ENCODE data around the gene PTPRN2.

Gene PTPRN2

DNA sequence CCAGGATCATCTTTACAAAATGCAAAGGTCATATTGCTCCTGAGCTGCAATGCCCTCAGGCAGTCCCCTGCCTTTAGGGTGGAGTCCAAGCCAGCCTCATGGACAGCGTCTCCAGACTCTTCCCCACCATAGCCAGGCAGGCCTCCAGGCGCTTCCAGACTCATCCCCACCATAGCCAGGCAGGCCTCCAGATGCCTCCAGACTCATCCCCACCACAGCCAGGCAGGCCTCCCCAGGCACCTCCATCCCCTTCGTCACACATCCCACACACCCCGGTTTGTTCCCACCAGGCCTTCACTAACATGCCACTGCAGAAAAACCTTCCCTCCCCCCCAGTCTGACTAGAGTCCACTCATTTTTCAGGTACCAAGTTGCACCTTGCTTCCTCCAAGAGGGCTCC lies 70.1 kb downstream of the PTPRN2 start:
- Histone ChIP-seq H3K4me1 (ENCODE audit: control insufficient read depth, low read depth, low read length) (no peaks in the 10 kb centered on the region), H3K27me3 (ENCODE audit: insufficient read depth, low read length, poor library complexity) (no peaks in the 10 kb centered on the region), H4K5ac (ENCODE audit: low read length) (no peak overlapping the region), H3K9ac (ENCODE audit: low read length) (no peak overlapping the region), H3K56ac (ENCODE audit: low read length) (no peak overlapping the region), H3K79me2 (ENCODE audit: control insufficient read depth, insufficient read depth, low read length) (no peaks in the 10 kb centered on the region), H3K27ac (ENCODE audit: low read depth, low read length) (no peak overlapping the region), H3K4ac (ENCODE audit: low read depth, low read length) (no peak overlapping the region), H3K36me3 (ENCODE audit: control insufficient read depth, insufficient read depth, low read length) (no peaks in the 10 kb centered on the region), H2AK5ac (ENCODE audit: low read length) (no peak overlapping the region), H3K23ac (ENCODE audit: low read length) (no peak overlapping the region), H3K4me3 (ENCODE audit: low read length) (no peak overlapping the region), H2BK5ac (ENCODE audit: low read length) (no peak overlapping the region), H4K8ac (ENCODE audit: low read depth, low read length) (no peak overlapping the region), H2BK15ac (replicated peaks; ENCODE audit: low read depth) (no peak overlapping the region), H3K79me1 (ENCODE audit: low read length) (no peaks in the 10 kb centered on the region), H3K18ac (ENCODE audit: low read length) (no peak overlapping the region), H3K4me2 (ENCODE audit: low read length) (no peak overlapping the region), H2BK120ac (ENCODE audit: low read depth, low read length) (no peak overlapping the region)
- no CpG with 5 or more reads among the region's 4 CpGs for WGBS (ENCODE audit: extremely low coverage, insufficient coverage, low lambda C conversion rate)
- no peak for DNase-seq

DNA sequence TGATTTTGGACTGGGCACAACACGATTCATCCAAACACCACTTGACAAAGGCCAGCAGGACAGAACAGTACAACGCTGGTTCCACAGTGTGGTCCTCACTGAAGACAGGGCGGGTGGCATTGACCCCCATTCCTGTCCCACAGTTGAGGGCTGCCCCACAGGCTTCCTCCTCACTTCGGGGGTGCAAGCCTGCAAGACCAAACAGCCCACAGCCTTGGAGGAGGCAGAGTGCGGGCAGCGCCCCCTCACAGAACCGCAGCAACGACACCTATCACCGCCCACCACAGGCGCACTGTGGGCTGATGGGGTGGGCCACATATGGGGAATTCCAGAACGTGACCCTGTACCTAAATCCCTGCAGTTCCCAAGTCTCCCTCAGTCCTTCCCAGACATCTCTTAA lies 70.6 kb downstream of the PTPRN2 start:
- Histone ChIP-seq H2AK5ac (ENCODE audit: low read length) (no peak overlapping the region), H2BK5ac (ENCODE audit: low read length) (no peak overlapping the region), H3K56ac (ENCODE audit: low read length) (no peak overlapping the region), H3K27ac (ENCODE audit: low read depth, low read length) (no peak overlapping the region), H3K27me3 (ENCODE audit: insufficient read depth, low read length, poor library complexity) (no peaks in the 10 kb centered on the region), H3K9ac (ENCODE audit: low read length) (no peak overlapping the region), H2BK120ac (ENCODE audit: low read depth, low read length) (no peak overlapping the region), H4K5ac (ENCODE audit: low read length) (no peak overlapping the region), H3K23ac (ENCODE audit: low read length) (no peak overlapping the region), H4K8ac (ENCODE audit: low read depth, low read length) (no peak overlapping the region), H3K4ac (ENCODE audit: low read depth, low read length) (no peak overlapping the region), H3K79me2 (ENCODE audit: control insufficient read depth, insufficient read depth, low read length) (no peaks in the 10 kb centered on the region), H3K79me1 (ENCODE audit: low read length) (no peaks in the 10 kb centered on the region), H3K36me3 (ENCODE audit: control insufficient read depth, insufficient read depth, low read length) (no peaks in the 10 kb centered on the region), H3K4me2 (ENCODE audit: low read length) (no peak overlapping the region), H3K18ac (ENCODE audit: low read length) (no peak overlapping the region), H3K4me3 (ENCODE audit: low read length) (no peak overlapping the region), H3K4me1 (ENCODE audit: control insufficient read depth, low read depth, low read length) (no peaks in the 10 kb centered on the region), H2BK15ac (replicated peaks; ENCODE audit: low read depth) (no peak overlapping the region)
- no CpG with 5 or more reads among the region's 11 CpGs for WGBS (ENCODE audit: extremely low coverage, insufficient coverage, low lambda C conversion rate)
- DNase-seq: no peak

DNA sequence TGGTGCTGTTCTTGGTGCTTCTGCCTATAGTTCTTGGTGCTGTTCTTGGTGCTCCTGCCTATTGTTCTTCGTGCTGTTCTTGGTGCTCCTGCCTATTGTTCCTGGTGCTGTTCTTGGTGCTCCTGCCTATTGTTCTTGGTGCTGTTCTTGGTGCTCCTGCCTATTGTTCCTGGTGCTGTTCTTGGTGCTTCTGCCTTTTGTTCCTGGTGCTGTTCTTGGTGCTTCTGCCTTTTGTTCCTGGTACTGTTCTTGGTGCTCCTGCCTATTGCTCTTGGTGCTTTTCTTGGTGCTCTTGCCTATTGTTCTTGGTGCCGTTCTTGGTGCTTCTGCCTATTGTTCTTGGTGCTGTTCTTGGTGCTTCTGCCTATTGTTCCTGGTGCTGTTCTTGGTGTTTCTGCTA lies 71.1 kb downstream of the PTPRN2 start:
- no peak for DNase-seq
- Histone ChIP-seq H2BK15ac (replicated peaks; ENCODE audit: low read depth) (no peak overlapping the region), H3K4ac (ENCODE audit: low read depth, low read length) (no peak overlapping the region), H3K23ac (ENCODE audit: low read length) (no peak overlapping the region), H3K4me1 (ENCODE audit: control insufficient read depth, low read depth, low read length) (no peaks in the 10 kb centered on the region), H3K36me3 (ENCODE audit: control insufficient read depth, insufficient read depth, low read length) (no peaks in the 10 kb centered on the region), H2BK120ac (ENCODE audit: low read depth, low read length) (no peak overlapping the region), H3K4me2 (ENCODE audit: low read length) (no peak overlapping the region), H4K8ac (ENCODE audit: low read depth, low read length) (no peak overlapping the region), H2BK5ac (ENCODE audit: low read length) (no peak overlapping the region), H3K79me1 (ENCODE audit: low read length) (no peaks in the 10 kb centered on the region), H3K9ac (ENCODE audit: low read length) (no peak overlapping the region), H3K27ac (ENCODE audit: low read depth, low read length) (no peak overlapping the region), H3K79me2 (ENCODE audit: control insufficient read depth, insufficient read depth, low read length) (no peaks in the 10 kb centered on the region), H3K4me3 (ENCODE audit: low read length) (no peak overlapping the region), H2AK5ac (ENCODE audit: low read length) (no peak overlapping the region), H4K5ac (ENCODE audit: low read length) (no peak overlapping the region), H3K56ac (ENCODE audit: low read length) (no peak overlapping the region), H3K18ac (ENCODE audit: low read length) (no peak overlapping the region), H3K27me3 (ENCODE audit: insufficient read depth, low read length, poor library complexity) (no peaks in the 10 kb centered on the region)
- no CpG with 5 or more reads among the region's 2 CpGs for WGBS (ENCODE audit: extremely low coverage, insufficient coverage, low lambda C conversion rate)

DNA sequence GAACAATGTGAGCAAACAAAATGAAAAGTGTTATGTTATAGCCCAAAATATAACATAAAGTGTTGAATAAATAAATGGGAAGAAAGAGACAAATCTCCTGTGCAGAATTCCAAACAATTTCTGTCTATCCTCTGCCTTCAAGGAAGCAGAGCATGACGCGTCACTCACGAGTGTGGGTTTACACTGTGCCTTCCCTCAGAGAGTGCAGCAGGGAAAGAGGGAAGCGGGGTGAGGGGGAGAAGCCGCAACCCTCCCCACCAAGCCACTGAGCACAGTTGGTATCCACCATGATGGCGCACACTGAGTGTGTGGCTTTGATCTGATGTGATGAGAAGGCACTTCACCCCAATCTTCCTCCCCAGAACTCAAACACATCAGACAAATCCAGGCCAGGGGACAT lies 74.8 kb downstream of the PTPRN2 start:
- Histone ChIP-seq H3K4me3 (ENCODE audit: low read length) (no peak overlapping the region), H3K79me2 (ENCODE audit: control insufficient read depth, insufficient read depth, low read length) (no peaks in the 10 kb centered on the region)
- WGBS (ENCODE audit: extremely low coverage, insufficient coverage, low lambda C conversion rate): no CpG with 5 or more reads among the region's 6 CpGs

DNA sequence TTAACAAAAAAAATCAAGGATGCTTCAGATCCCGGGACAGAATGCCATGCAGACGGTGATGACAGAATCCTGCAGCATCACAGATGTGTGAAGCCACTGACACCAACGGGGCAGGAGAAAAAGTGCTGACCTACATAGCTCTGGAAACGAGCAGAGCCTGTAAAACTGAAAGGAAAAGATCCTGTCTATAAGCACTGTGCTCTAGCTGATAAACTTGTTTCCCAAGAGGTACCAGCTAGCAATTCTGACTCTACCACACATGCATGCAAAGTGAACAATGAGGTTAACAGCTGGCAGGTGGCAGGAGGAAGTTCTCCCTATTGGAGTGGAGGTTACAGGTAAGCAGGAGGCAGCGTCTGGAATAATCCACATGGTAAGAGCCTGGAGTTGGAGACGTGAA lies 75.6 kb downstream of the PTPRN2 start:
- H3K36me3 ChIP-seq (ENCODE audit: control insufficient read depth, insufficient read depth, low read length): no peaks in the 10 kb centered on the region
- H3K9ac ChIP-seq (ENCODE audit: low read length): no peak overlapping the region
- H2BK120ac ChIP-seq (ENCODE audit: low read depth, low read length): no peak overlapping the region
- no peaks in the 10 kb centered on the region for H3K79me1 ChIP-seq (ENCODE audit: low read length)
- no CpG with 5 or more reads among the region's 6 CpGs for WGBS (ENCODE audit: extremely low coverage, insufficient coverage, low lambda C conversion rate)
- no peak overlapping the region for H4K8ac ChIP-seq (ENCODE audit: low read depth, low read length)
- H2AK5ac ChIP-seq (ENCODE audit: low read length): no peak overlapping the region
- no peak overlapping the region for H2BK15ac ChIP-seq (replicated peaks; ENCODE audit: low read depth)
- no peak overlapping the region for H3K23ac ChIP-seq (ENCODE audit: low read length)
- H3K4ac ChIP-seq (ENCODE audit: low read depth, low read length): no peak overlapping the region
- H3K27me3 ChIP-seq (ENCODE audit: insufficient read depth, low read length, poor library complexity): no peaks in the 10 kb centered on the region
- no peak for DNase-seq
- no peak overlapping the region for H3K56ac ChIP-seq (ENCODE audit: low read length)
- H3K4me3 ChIP-seq (ENCODE audit: low read length): no peak overlapping the region
- no peaks in the 10 kb centered on the region for H3K79me2 ChIP-seq (ENCODE audit: control insufficient read depth, insufficient read depth, low read length)
- H3K27ac ChIP-seq (ENCODE audit: low read depth, low read length): no peak overlapping the region
- H3K4me1 ChIP-seq (ENCODE audit: control insufficient read depth, low read depth, low read length): no peaks in the 10 kb centered on the region
- H3K18ac ChIP-seq (ENCODE audit: low read length): no peak overlapping the region
- no peak overlapping the region for H4K5ac ChIP-seq (ENCODE audit: low read length)
- no peak overlapping the region for H2BK5ac ChIP-seq (ENCODE audit: low read length)
- no peak overlapping the region for H3K4me2 ChIP-seq (ENCODE audit: low read length)

More for the DNA sequence above, 74.8 kb downstream of the PTPRN2 start:
- Histone ChIP-seq H3K23ac (ENCODE audit: low read length) (no peak overlapping the region), H2BK15ac (replicated peaks; ENCODE audit: low read depth) (no peak overlapping the region), H3K27me3 (ENCODE audit: insufficient read depth, low read length, poor library complexity) (no peaks in the 10 kb centered on the region), H3K4ac (ENCODE audit: low read depth, low read length) (no peak overlapping the region), H3K4me2 (ENCODE audit: low read length) (no peak overlapping the region), H3K56ac (ENCODE audit: low read length) (no peak overlapping the region), H3K27ac (ENCODE audit: low read depth, low read length) (no peak overlapping the region), H2BK5ac (ENCODE audit: low read length) (no peak overlapping the region), H2AK5ac (ENCODE audit: low read length) (no peak overlapping the region), H3K4me1 (ENCODE audit: control insufficient read depth, low read depth, low read length) (no peaks in the 10 kb centered on the region), H3K9ac (ENCODE audit: low read length) (no peak overlapping the region), H4K5ac (ENCODE audit: low read length) (no peak overlapping the region), H3K18ac (ENCODE audit: low read length) (no peak overlapping the region), H4K8ac (ENCODE audit: low read depth, low read length) (no peak overlapping the region), H2BK120ac (ENCODE audit: low read depth, low read length) (no peak overlapping the region), H3K79me1 (ENCODE audit: low read length) (no peaks in the 10 kb centered on the region), H3K36me3 (ENCODE audit: control insufficient read depth, insufficient read depth, low read length) (no peaks in the 10 kb centered on the region)
- no peak for DNase-seq

DNA sequence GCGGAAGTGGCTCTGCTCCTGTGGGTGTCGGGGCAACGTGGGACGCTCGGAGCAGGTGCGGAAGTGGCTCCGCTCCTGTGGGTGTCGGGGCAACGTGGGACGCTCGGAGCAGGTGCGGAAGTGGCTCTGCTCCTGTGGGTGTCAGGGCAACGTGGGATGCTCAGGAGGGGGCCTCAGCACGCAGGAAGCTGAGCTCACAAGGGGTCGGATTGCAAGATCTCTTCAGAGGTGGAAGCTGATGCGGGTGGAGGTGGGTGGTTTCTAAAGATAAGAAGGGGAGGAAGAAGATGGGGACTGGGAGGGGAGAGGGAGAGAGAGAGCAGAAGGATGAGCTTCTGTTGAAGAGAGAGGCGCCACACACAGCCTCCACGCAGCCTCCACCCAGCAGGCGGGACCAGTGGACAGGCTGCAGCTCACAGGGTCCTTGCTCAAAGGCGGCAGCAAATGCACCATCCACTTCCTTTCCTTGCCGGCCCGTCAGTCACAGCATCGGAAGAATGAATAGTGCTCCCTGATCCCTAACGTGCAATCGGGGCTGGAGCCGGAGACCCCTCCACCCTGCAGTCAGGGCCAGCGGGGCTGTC lies 78.7 kb downstream of the PTPRN2 start:
- H3K4me3 ChIP-seq (ENCODE audit: low read length): no peak overlapping the region
- WGBS (ENCODE audit: extremely low coverage, insufficient coverage, low lambda C conversion rate): no CpG with 5 or more reads among the region's 27 CpGs
- no peak overlapping the region for H2AK5ac ChIP-seq (ENCODE audit: low read length)
- no peak overlapping the region for H3K56ac ChIP-seq (ENCODE audit: low read length)
- no peaks in the 10 kb centered on the region for H3K27me3 ChIP-seq (ENCODE audit: insufficient read depth, low read length, poor library complexity)
- H4K5ac ChIP-seq (ENCODE audit: low read length): no peak overlapping the region
- H3K36me3 ChIP-seq (ENCODE audit: control insufficient read depth, insufficient read depth, low read length): no peaks in the 10 kb centered on the region
- H4K8ac ChIP-seq (ENCODE audit: low read depth, low read length): no peak overlapping the region
- no peak overlapping the region for H3K9ac ChIP-seq (ENCODE audit: low read length)
- H2BK15ac ChIP-seq (replicated peaks; ENCODE audit: low read depth): no peak overlapping the region
- H3K79me1 ChIP-seq (ENCODE audit: low read length): no peaks in the 10 kb centered on the region
- H3K23ac ChIP-seq (ENCODE audit: low read length): no peak overlapping the region
- H2BK120ac ChIP-seq (ENCODE audit: low read depth, low read length): no peak overlapping the region
- no peak for DNase-seq
- H3K4me2 ChIP-seq (ENCODE audit: low read length): no peak overlapping the region
- H3K27ac ChIP-seq (ENCODE audit: low read depth, low read length): no peak overlapping the region
- no peaks in the 10 kb centered on the region for H3K79me2 ChIP-seq (ENCODE audit: control insufficient read depth, insufficient read depth, low read length)
- H3K4me1 ChIP-seq (ENCODE audit: control insufficient read depth, low read depth, low read length): no peaks in the 10 kb centered on the region
- no peak overlapping the region for H3K18ac ChIP-seq (ENCODE audit: low read length)
- H3K4ac ChIP-seq (ENCODE audit: low read depth, low read length): no peak overlapping the region
- no peak overlapping the region for H2BK5ac ChIP-seq (ENCODE audit: low read length)
